ENCODE data around the gene TECPR1.

The TECPR1 gene

DNA sequence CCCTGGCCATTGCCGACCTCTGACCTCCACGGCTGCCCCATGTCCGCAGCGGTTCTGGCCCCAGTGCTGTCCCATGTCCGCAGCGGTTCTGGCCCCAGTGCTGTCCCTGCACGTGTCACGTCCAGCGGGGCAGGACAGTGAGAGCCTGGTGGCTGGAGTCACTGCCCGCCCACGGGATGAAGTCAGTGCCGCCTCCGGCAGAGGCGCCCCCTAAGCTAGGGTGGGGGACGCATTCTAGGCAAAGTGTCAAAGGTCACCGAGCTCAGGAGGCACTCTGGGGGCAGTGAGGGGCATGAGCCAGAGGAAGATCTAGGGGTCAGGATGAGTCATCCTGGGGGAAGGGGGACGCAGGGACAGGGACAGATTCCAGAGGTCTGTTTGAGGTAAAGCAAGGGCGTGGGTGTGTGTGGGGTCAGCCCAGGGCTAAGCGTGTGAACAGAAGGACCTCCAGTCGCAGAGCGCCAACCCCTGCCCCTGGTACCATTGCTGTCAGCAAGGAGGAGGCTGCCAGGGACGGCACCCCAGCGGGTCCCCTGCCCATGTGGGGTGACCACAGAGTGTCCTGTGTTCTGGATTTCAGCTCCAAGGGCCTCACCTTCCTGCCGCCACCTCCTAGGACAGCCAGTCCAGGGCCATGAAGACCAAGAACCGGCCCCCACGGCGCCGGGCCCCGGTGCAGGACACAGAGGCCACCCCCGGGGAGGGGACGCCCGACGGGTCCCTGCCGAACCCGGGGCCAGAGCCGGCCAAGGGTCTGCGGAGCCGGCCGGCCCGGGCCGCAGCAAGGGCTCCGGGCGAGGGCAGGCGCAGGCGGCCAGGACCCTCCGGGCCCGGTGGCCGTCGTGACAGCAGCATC lies 40.1 kb downstream of the TECPR1 start:
- Histone ChIP-seq H4K91ac (ENCODE audit: low read depth, low read length, poor library complexity) (no peak overlapping the region), H3K9me3 (replicated peaks in 1 of 2; ENCODE audit: control insufficient read depth in 2 of 2, insufficient read depth in 1 of 2, low read depth in 1 of 2, low read length in 2 of 2) (no peaks in the 10 kb centered on the region), H3K27me3 (ENCODE audit: control insufficient read depth in 3 of 3, insufficient read depth in 3 of 3, low read depth in 1 of 3, low read length in 3 of 3) (no peaks in the 10 kb centered on the region), H4K8ac (ENCODE audit: low read depth, low read length) (peak overlapping the region; percentile 82), H2BK5ac (ENCODE audit: low read length) (peak overlapping the region; percentile 75), H3K18ac (ENCODE audit: low read length) (peak overlapping the region; percentile 87), H3K36me3 (replicated peaks in 1 of 2; ENCODE audit: control insufficient read depth in 2 of 2, insufficient read depth in 2 of 2, low read length in 2 of 2) (peaks cover 3 to 18% of the 10 kb centered on the region in 2 donors), H3K9ac (ENCODE audit: low read depth, low read length, poor library complexity) (peak overlapping the region; percentile 44), H3K27ac (replicated peaks; ENCODE audit: low read length) (peak overlapping the region; percentile 31), H2BK120ac (ENCODE audit: low read depth, low read length) (peak overlapping the region; percentile 72), H3K4ac (ENCODE audit: low read length) (no peak overlapping the region), H3K4me1 (ENCODE audit: control insufficient read depth in 2 of 2, insufficient read depth in 1 of 2, low read depth in 1 of 2, low read length in 2 of 2) (peaks cover 0 to 6% of the 10 kb centered on the region in 2 donors), H3K4me3 (ENCODE audit: low read length in 2 of 2) (peak overlapping the region in 1 of 2 donors; percentile 62), H2AFZ (ENCODE audit: low read length) (no peak overlapping the region), H3K14ac (ENCODE audit: low read length) (peak overlapping the region; percentile 56), H3K23ac (ENCODE audit: low read depth, low read length, poor library complexity) (peak overlapping the region; percentile 73), H2AK5ac (ENCODE audit: low read depth, low read length) (peak overlapping the region; percentile 99), H3K4me2 (ENCODE audit: insufficient read depth, low read length, poor library complexity, severe bottlenecking) (peak overlapping the region; percentile 40), H2BK15ac (ENCODE audit: low read length) (peak overlapping the region; percentile 89), H3K79me1 (ENCODE audit: low read depth, low read length) (peaks cover 5% of the 10 kb centered on the region), H2BK12ac (ENCODE audit: low read length) (peak overlapping the region; percentile 1)
- no CpG with 5 or more reads among the region's 49 CpGs for WGBS, 2 donors (ENCODE audit: extremely low coverage in 2 of 2, insufficient read length in 2 of 2, insufficient replicate concordance in 1 of 2)
- no peak for DNase-seq (ENCODE audit: low spot score)

- DNase-seq (ENCODE audit: low spot score): no peak
- Histone ChIP-seq H3K14ac (ENCODE audit: low read length) (peak within 1 kb of the TSS; percentile 56), H2BK15ac (ENCODE audit: low read length) (peak within 1 kb of the TSS; percentile 89), H3K23ac (ENCODE audit: low read depth, low read length, poor library complexity) (peak within 1 kb of the TSS; percentile 73), H3K18ac (ENCODE audit: low read length) (peak within 1 kb of the TSS; percentile 87), H3K9ac (ENCODE audit: low read depth, low read length, poor library complexity) (peak within 1 kb of the TSS; percentile 60), H4K8ac (ENCODE audit: low read depth, low read length) (peak within 1 kb of the TSS; percentile 82), H3K36me3 (replicated peaks in 1 of 2; ENCODE audit: control insufficient read depth in 2 of 2, insufficient read depth in 2 of 2, low read length in 2 of 2) (peaks cover 9 to 24% of the 10 kb centered on the region in 2 donors), H3K4me1 (ENCODE audit: control insufficient read depth in 2 of 2, insufficient read depth in 1 of 2, low read depth in 1 of 2, low read length in 2 of 2) (peaks cover 0 to 6% of the 10 kb centered on the region in 2 donors), H3K79me1 (ENCODE audit: low read depth, low read length) (peaks cover 5% of the 10 kb centered on the region), H2BK120ac (ENCODE audit: low read depth, low read length) (peak within 1 kb of the TSS; percentile 72), H2AFZ (ENCODE audit: low read length) (no peak within 1 kb of the TSS), H3K27ac (replicated peaks; ENCODE audit: low read length) (peak within 1 kb of the TSS; percentile 31), H2BK5ac (ENCODE audit: low read length) (peak within 1 kb of the TSS; percentile 75), H3K9me3 (replicated peaks in 1 of 2; ENCODE audit: control insufficient read depth in 2 of 2, insufficient read depth in 1 of 2, low read depth in 1 of 2, low read length in 2 of 2) (no peaks in the 10 kb centered on the region), H3K4me3 (ENCODE audit: low read length in 2 of 2) (peak within 1 kb of the TSS in 1 of 2 donors; percentile 69), H4K91ac (ENCODE audit: low read depth, low read length, poor library complexity) (no peak within 1 kb of the TSS), H3K27me3 (ENCODE audit: control insufficient read depth in 3 of 3, insufficient read depth in 3 of 3, low read depth in 1 of 3, low read length in 3 of 3) (no peaks in the 10 kb centered on the region), H3K4ac (ENCODE audit: low read length) (no peak within 1 kb of the TSS), H3K4me2 (ENCODE audit: insufficient read depth, low read length, poor library complexity, severe bottlenecking) (peak within 1 kb of the TSS; percentile 80), H2AK5ac (ENCODE audit: low read depth, low read length) (peak within 1 kb of the TSS; percentile 99), H2BK12ac (ENCODE audit: low read length) (peak within 1 kb of the TSS; percentile 1)
- WGBS, 2 donors (ENCODE audit: extremely low coverage in 2 of 2, insufficient read length in 2 of 2, insufficient replicate concordance in 1 of 2): no CpG with 5 or more reads among the region's 45 CpGs
These were observed 40.8 kb downstream of the TECPR1 start, which contains the start of gene BHLHA15 for GRCh38 chr7:98211221-98211675. Gene BHLHA15, plus strand, starts transcription at chr7:98211439. Its CDS starts 871 bp downstream, at chr7:98212310.

- Histone ChIP-seq H3K4me2 (ENCODE audit: insufficient read depth, low read length, poor library complexity, severe bottlenecking) (peak overlapping the region; percentile 80), H4K91ac (ENCODE audit: low read depth, low read length, poor library complexity) (no peak overlapping the region), H2BK15ac (ENCODE audit: low read length) (no peak overlapping the region), H3K79me1 (ENCODE audit: low read depth, low read length) (peaks cover 5% of the 10 kb centered on the region), H2BK120ac (ENCODE audit: low read depth, low read length) (no peak overlapping the region), H3K4me3 (ENCODE audit: low read length in 2 of 2) (peak overlapping the region in 1 of 2 donors; percentile 69), H3K18ac (ENCODE audit: low read length) (peak overlapping the region; percentile 80), H2BK12ac (ENCODE audit: low read length) (no peak overlapping the region), H3K36me3 (replicated peaks in 1 of 2; ENCODE audit: control insufficient read depth in 2 of 2, insufficient read depth in 2 of 2, low read length in 2 of 2) (peaks cover 11 to 30% of the 10 kb centered on the region in 2 donors), H3K9me3 (replicated peaks in 1 of 2; ENCODE audit: control insufficient read depth in 2 of 2, insufficient read depth in 1 of 2, low read depth in 1 of 2, low read length in 2 of 2) (no peaks in the 10 kb centered on the region), H3K9ac (ENCODE audit: low read depth, low read length, poor library complexity) (peak overlapping the region; percentile 60), H2BK5ac (ENCODE audit: low read length) (no peak overlapping the region), H2AFZ (ENCODE audit: low read length) (no peak overlapping the region), H3K23ac (ENCODE audit: low read depth, low read length, poor library complexity) (no peak overlapping the region), H3K27ac (replicated peaks; ENCODE audit: low read length) (no peak overlapping the region), H3K4ac (ENCODE audit: low read length) (no peak overlapping the region), H4K8ac (ENCODE audit: low read depth, low read length) (no peak overlapping the region), H3K4me1 (ENCODE audit: control insufficient read depth in 2 of 2, insufficient read depth in 1 of 2, low read depth in 1 of 2, low read length in 2 of 2) (peaks cover 0 to 6% of the 10 kb centered on the region in 2 donors), H3K14ac (ENCODE audit: low read length) (no peak overlapping the region), H3K27me3 (ENCODE audit: control insufficient read depth in 3 of 3, insufficient read depth in 3 of 3, low read depth in 1 of 3, low read length in 3 of 3) (no peaks in the 10 kb centered on the region), H2AK5ac (ENCODE audit: low read depth, low read length) (no peak overlapping the region)
- WGBS, 2 donors (ENCODE audit: extremely low coverage in 2 of 2, insufficient read length in 2 of 2, insufficient replicate concordance in 1 of 2): no CpG with 5 or more reads among the region's 49 CpGs
- no peak for DNase-seq (ENCODE audit: low spot score)
These were observed 41.4 kb downstream of the TECPR1 start for GRCh38 chr7:98210513-98211220.

All from neuronal stem cell (in vitro differentiated cells).